Muscle of back (tissue), 11 donors: Measurements from ENCODE around the gene SIVA1. TPM values are rescaled to one million over a fixed set of nuclear protein-coding genes. Genes with fewer than 3 reads are reported as not detected.

Source experiments
- DNase-seq, 3 donors: peaks; one replicate each; pipeline versions ENCODE4 v3.0.0 to v3.0.0-alpha.2; 2013
- polyA plus RNA-seq, 10 donors: library from polyadenylated mRNA; unstranded; fragments of 120-200 nt; gene quantifications; one replicate each; pipeline ENCODE4 v1.2.1, GENCODE V29; 2013; ENCODE audit not compliant: insufficient read length in 10 of 10

The SIVA1 gene
- polyA plus RNA-seq, 10 donors = 48.4 to 90.0 (median 70.7) TPM

DNA sequence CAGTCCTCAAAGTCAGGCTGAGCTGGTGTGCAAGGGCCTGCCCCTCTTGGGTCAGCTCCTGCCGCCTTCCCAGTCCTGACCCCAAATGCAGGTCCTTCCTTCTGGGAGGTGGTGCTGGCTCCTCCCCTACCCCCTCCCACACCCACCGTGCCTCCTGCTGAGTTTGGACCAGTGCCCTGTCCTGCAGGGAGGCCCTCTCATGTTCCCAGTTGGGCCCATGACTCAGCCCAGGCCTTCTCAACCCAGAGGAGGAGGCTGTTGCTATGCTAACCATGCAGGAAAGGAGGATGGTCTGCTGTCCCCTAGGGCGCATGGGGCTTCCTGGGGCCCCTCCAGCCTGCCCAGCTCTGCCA is 52.4 kb downstream of the SIVA1 start:
- peak in 2 of 3 donors; percentile 40 to 82 for DNase-seq

DNA sequence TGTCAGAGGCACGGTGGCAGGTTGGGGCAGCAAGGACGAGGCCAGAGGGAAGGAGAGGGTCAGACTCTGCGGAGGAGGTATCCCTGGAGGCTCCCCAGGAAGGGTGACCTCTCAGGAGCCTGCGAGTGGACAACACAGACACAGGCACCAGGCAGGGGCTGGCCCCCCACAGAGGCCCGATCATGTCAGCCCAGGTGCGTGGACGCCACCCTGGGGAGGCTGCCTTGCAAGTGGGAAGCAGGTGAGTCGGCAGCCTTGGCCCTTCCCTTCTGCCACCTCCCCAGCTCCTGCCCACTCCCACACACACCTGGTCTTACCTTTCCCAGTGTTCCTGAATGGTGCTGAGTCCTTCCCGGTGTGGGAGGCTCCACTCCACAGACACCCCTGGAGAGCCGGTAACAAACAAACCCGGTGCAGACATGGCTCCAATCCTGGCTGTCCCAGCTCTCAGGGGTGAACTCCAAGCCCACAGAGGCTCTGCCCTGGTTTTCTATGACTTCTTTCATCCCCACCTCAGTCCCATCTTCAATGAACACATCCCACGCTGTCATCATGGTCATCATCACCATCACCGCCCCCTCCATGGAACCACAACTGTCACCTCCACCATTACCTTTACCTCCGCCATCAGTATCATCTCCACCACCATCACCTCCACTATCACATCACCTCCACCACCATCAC is 53.1 kb downstream of the SIVA1 start:
- no peak for DNase-seq

DNA sequence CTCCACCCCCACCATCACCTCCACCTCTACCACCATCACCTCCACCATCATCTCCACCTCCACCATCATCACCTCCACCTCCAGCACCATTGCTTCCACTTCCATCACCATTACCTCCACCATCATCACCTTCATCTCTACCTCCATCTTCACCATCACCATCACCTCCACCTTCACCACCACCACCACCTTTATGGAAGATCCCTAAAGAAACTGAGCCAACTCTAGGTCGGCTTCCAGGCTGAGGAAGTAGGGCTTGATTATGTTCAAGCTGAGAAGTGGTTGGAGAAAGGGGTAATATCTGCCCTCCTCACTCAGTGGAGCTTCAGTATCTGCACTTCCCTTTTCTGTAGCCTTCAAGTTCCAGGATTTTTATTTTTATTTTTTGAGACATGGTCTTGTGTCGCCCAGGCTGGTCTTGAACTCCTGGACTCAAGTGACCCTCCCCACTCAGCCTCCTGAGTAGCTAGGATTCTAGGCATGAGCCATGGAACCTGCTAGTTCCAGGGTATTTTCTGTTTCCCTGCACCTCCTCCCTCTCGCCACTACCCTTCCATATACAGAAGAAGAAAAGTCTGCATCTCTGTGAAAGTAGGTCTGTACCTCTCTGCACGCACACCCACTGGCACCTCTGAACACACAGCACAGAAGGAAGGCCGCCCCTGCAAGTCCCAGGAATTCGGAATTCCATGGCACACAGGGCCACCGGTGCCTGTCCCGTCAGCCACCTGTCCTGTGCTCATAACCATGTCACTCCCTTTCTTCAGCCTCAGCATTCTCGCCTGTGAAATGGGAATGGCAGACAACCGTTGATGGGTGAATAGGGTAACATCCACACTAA is 53.9 kb downstream of the SIVA1 start:
- DNase-seq = no peak

DNA sequence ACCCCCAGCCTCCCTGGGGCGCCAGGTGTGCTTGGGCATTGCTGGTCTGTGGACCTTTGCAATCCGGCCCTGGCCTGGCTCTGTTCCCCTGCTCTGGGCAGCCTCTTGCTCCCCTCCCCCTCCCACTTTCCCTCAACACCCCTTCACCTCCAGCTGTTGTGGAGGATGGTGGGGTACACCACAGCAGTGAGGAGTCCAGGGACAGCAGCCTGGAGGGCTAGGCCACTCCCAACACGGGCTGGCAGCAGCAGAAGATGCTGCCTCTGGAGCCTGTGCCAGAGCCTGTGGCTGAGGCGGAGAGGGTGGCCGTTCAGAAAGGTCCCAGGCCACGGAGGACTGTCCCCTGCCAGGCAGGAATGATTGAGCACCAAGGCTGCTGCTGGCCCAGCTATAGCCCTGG is 55.5 kb downstream of the SIVA1 start:
- no peak for DNase-seq

Other genes starting within 250 kb of the SIVA1 start
- gene C14orf180, start 173.4 kb upstream of the SIVA1 start, polyA plus RNA-seq = 1 to 10 TPM; 3.9 to 8.7 (median 5.9) TPM
- gene TMEM179, start 148.4 kb upstream of the SIVA1 start, polyA plus RNA-seq = 1 to 10 TPM in 2 of 10 donors, under 1 TPM in 8; 0.39 to 1.7 (median 0.68) TPM
- 10 to 100 TPM; 31.6 to 57.0 (median 43.3) TPM for gene INF2, start 63.5 kb upstream of the SIVA1 start, polyA plus RNA-seq
- 10 to 100 TPM; 29.1 to 87.2 (median 57.4) TPM for gene ADSS1, start 28.9 kb upstream of the SIVA1 start, polyA plus RNA-seq
- gene AKT1, start 42.6 kb downstream of the SIVA1 start, polyA plus RNA-seq = 100 to 1,000 TPM; 136 to 198 (median 172) TPM
- gene ZBTB42, start 48.0 kb downstream of the SIVA1 start, polyA plus RNA-seq = 1 to 10 TPM; 4.0 to 7.4 (median 6.2) TPM
- gene CEP170B, start 112.1 kb downstream of the SIVA1 start, polyA plus RNA-seq = 1 to 10 TPM; 1.1 to 5.4 (median 2.5) TPM
- gene PLD4, start 171.7 kb downstream of the SIVA1 start, polyA plus RNA-seq = 1 to 10 TPM; 3.6 to 8.7 (median 4.8) TPM
- 10 to 100 TPM in 9 of 10 donors, 1 to 10 TPM in 1; 4.1 to 22.2 (median 16.0) TPM for gene AHNAK2, start 225.2 kb downstream of the SIVA1 start, polyA plus RNA-seq
- 1 to 10 TPM; 2.6 to 6.7 (median 4.4) TPM for gene CLBA1, start 232.6 kb downstream of the SIVA1 start, polyA plus RNA-seq